Neuronal stem cell (in vitro differentiated cells): ENCODE measurements around the gene RPS15.

Experiments used
- DNase-seq: peaks from one replicate; pipeline ENCODE4 v3.0.0-alpha.2; 2013; ENCODE audit warnings: low spot score
- H2AFZ ChIP-seq: one replicate; pipeline ENCODE4 v1.6.1; 2013; ENCODE audit warnings: mild to moderate bottlenecking, low read length, inconsistent platforms
- H2AK5ac ChIP-seq: 2 replicates; pipeline ENCODE4 v1.6.1; 2013; ENCODE audit warnings: low read depth, mild to moderate bottlenecking, inconsistent platforms, low read length, moderate library complexity, mixed read lengths
- H2BK120ac ChIP-seq: 2 replicates; pipeline ENCODE4 v1.6.1; 2013; ENCODE audit warnings: low read depth, mild to moderate bottlenecking, inconsistent platforms, low read length, moderate library complexity, mixed read lengths
- H2BK12ac ChIP-seq: one replicate; pipeline ENCODE4 v1.6.1; 2013; ENCODE audit warnings: low read length, inconsistent platforms
- H2BK15ac ChIP-seq: 2 replicates; pipeline ENCODE4 v1.6.1; 2013; ENCODE audit warnings: mild to moderate bottlenecking, low read length, inconsistent platforms, mixed read lengths
- H2BK5ac ChIP-seq: one replicate; pipeline ENCODE4 v1.6.1; 2013; ENCODE audit warnings: inconsistent platforms, mild to moderate bottlenecking, low read length, moderate library complexity
- H3K14ac ChIP-seq: one replicate; pipeline ENCODE4 v1.6.1; 2013; ENCODE audit warnings: low read length, inconsistent platforms
- H3K18ac ChIP-seq: 2 replicates; pipeline ENCODE4 v1.6.1; 2013; ENCODE audit warnings: low read length, inconsistent platforms
- H3K23ac ChIP-seq: 2 replicates; pipeline ENCODE4 v1.6.1; 2013; ENCODE audit warnings: low read depth, mild to moderate bottlenecking, mixed read lengths, low read length, inconsistent platforms; ENCODE audit not compliant: poor library complexity
- H3K27ac ChIP-seq: replicated peaks from 3 replicates; pipeline ENCODE4 v1.5.1; 2013; ENCODE audit warnings: low read length, inconsistent platforms
- H3K27me3 ChIP-seq, 3 experiments: 2 replicates each; pipeline ENCODE4 v1.6.1; 2013; ENCODE audit warnings: low read length in 3 of 3, mild to moderate bottlenecking in 2 of 3, inconsistent platforms in 1 of 3, low read depth in 1 of 3, mixed read lengths in 1 of 3, moderate library complexity in 1 of 3; ENCODE audit not compliant: control insufficient read depth in 3 of 3, insufficient read depth in 3 of 3
- H3K36me3 ChIP-seq, 2 donors: replicated peaks in 1 of 2; 2 replicates each; pipeline ENCODE4 v1.6.1; 2013; ENCODE audit warnings: low read length in 2 of 2; ENCODE audit not compliant: control insufficient read depth in 2 of 2, insufficient read depth in 2 of 2
- H3K4ac ChIP-seq: 2 replicates; pipeline ENCODE4 v1.6.1; 2013; ENCODE audit warnings: inconsistent platforms, mild to moderate bottlenecking, low read length, moderate library complexity
- H3K4me1 ChIP-seq, 2 donors: 1 replicate in 1 of 2; 2 replicates in 1 of 2; pipeline ENCODE4 v1.6.1; 2013; ENCODE audit warnings: low read length in 2 of 2, low read depth in 1 of 2; ENCODE audit not compliant: control insufficient read depth in 2 of 2, insufficient read depth in 1 of 2
- H3K4me2 ChIP-seq: one replicate; pipeline ENCODE4 v1.6.1; 2013; ENCODE audit warnings: mild to moderate bottlenecking, low read length, inconsistent platforms; ENCODE audit not compliant: insufficient read depth, poor library complexity, severe bottlenecking
- H3K4me3 ChIP-seq, 2 donors: 2 replicates each; pipeline ENCODE4 v1.5.1; 2013; ENCODE audit warnings: low read length in 2 of 2, mild to moderate bottlenecking in 2 of 2, inconsistent platforms in 1 of 2, moderate library complexity in 1 of 2
- H3K79me1 ChIP-seq: one replicate; pipeline ENCODE4 v1.6.1; 2013; ENCODE audit warnings: low read depth, mild to moderate bottlenecking, inconsistent platforms, low read length, moderate library complexity
- H3K9ac ChIP-seq: one replicate; pipeline ENCODE4 v1.6.1; 2013; ENCODE audit warnings: mild to moderate bottlenecking, low read depth, low read length, inconsistent platforms; ENCODE audit not compliant: poor library complexity
- H3K9me3 ChIP-seq, 2 donors: replicated peaks in 1 of 2; 2 replicates each; pipeline versions ENCODE3 to v1.6.1; 2013; ENCODE audit warnings: low read length in 2 of 2, mild to moderate bottlenecking in 2 of 2, inconsistent platforms in 1 of 2, low read depth in 1 of 2, mixed read lengths in 1 of 2, moderate library complexity in 1 of 2; ENCODE audit not compliant: control insufficient read depth in 2 of 2, insufficient read depth in 1 of 2
- H4K8ac ChIP-seq: one replicate; pipeline ENCODE4 v1.6.1; 2013; ENCODE audit warnings: low read depth, mild to moderate bottlenecking, inconsistent platforms, low read length, moderate library complexity
- H4K91ac ChIP-seq: one replicate; pipeline ENCODE4 v1.6.1; 2013; ENCODE audit warnings: low read length, low read depth, mild to moderate bottlenecking, inconsistent platforms; ENCODE audit not compliant: poor library complexity
- WGBS, 2 donors: extraction: QIAGEN DNeasy Blood & Tissue Kit; methylation state at CpG; one replicate each; pipeline ENCODE4 v1.1.7; 2013; ENCODE audit warnings: missing lambda C conversion rate in 2 of 2, mixed read lengths in 1 of 2; ENCODE audit not compliant: insufficient read length in 2 of 2, insufficient replicate concordance in 1 of 2; ENCODE audit errors: extremely low coverage in 2 of 2; 5-methylcytosine and 5-hydroxymethylcytosine counted together

Gene RPS15

DNA sequence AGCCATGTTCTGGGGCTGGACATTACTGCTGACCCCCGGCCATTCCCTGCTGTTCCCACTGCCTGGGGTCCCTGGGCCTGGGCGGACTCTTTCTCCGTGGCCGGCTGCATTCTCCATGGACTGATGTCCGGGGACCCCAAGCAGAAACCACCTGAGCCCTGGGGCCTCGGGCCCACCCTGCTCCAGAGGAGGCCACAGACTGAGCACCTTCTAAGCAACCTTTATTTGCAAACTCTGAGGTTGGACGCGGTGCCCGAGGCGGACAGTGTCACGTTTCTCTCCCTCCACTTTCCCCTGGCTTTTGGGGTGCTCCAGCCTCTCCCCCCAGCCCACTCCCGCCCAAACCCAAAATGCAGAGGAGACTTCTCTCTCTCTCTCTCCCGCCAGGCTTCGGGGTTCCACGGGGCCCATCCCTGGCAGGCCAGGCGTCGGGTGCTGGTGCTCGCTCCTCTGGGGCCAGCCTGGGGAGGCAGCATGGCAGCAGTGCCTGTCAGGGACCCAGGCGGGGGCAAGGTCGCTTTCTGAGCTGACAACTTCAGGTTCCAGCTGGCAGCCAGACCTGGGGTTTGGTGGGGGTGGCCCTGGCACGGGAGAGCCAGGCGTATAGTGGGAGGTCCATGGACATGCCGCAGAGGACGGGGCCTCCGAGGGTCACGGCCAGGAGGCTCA is 43.2 kb downstream of the RPS15 start:
- Histone ChIP-seq H2AFZ (no peak overlapping the region), H3K18ac (no peak overlapping the region), H3K9me3 (no peaks in the 10 kb centered on the region), H4K8ac (no peak overlapping the region), H3K23ac (no peak overlapping the region), H3K79me1 (peaks cover 15% of the 10 kb centered on the region), H3K36me3 (peaks cover under 1 to 9% of the 10 kb centered on the region in 2 donors), H3K27ac (no peak overlapping the region), H3K4me1 (peaks cover 0 to 3% of the 10 kb centered on the region in 2 donors), H3K27me3 (no peaks in the 10 kb centered on the region), H3K9ac (peak overlapping the region; percentile 44), H3K4me2 (no peak overlapping the region), H3K4ac (peak overlapping the region; percentile 11), H2AK5ac (peak overlapping the region; percentile 81), H2BK120ac (no peak overlapping the region), H2BK5ac (no peak overlapping the region), H4K91ac (peak overlapping the region; percentile 89), H2BK15ac (peak overlapping the region; percentile 38), H3K14ac (no peak overlapping the region), H2BK12ac (no peak overlapping the region), H3K4me3 (no peak overlapping the region)
- WGBS, 2 donors = no CpG with 5 or more reads among the region's 26 CpGs
- no peak for DNase-seq

DNA sequence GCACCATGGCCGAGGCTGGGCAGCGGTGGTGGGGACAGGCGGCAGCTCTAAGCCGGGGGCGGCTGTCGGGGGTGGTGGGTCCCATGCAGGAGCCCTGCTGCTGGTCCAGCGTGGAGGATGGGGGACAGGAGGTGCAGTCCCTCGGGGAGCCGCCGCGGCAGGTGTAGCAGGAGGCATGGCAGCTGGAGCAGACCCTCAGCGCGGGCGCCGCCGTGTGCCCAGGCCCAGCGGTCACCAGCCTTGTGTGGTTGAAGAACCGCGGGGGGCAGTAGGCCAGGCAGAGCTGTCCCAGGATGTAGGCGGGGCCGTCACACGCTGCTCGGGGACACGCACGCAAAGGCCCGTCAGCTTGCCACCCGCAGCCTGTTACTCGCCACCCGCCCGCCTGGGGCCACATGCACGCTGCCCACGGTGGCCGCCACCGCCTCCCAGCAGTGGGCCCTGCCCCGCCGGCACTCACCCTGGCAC is 43.7 kb downstream of the RPS15 start:
- DNase-seq = no peak
- Histone ChIP-seq H2AFZ (no peak overlapping the region), H3K27ac (no peak overlapping the region), H2BK12ac (no peak overlapping the region), H3K4me2 (no peak overlapping the region), H3K14ac (peak overlapping the region; percentile 21), H2BK5ac (no peak overlapping the region), H3K4ac (no peak overlapping the region), H3K9ac (peak overlapping the region; percentile 44), H3K4me3 (peak overlapping the region in 1 of 2 donors; percentile 23), H3K27me3 (no peaks in the 10 kb centered on the region), H4K91ac (peak overlapping the region; percentile 89), H3K79me1 (peaks cover 15% of the 10 kb centered on the region), H3K9me3 (no peaks in the 10 kb centered on the region), H3K36me3 (peaks cover 0 to 6% of the 10 kb centered on the region in 2 donors), H3K18ac (no peak overlapping the region), H2AK5ac (peak overlapping the region; percentile 81), H4K8ac (no peak overlapping the region), H2BK15ac (peak overlapping the region; percentile 38), H2BK120ac (no peak overlapping the region), H3K4me1 (peaks cover 0 to 3% of the 10 kb centered on the region in 2 donors), H3K23ac (peak overlapping the region; percentile 89)
- no CpG with 5 or more reads among the region's 36 CpGs for WGBS, 2 donors

DNA sequence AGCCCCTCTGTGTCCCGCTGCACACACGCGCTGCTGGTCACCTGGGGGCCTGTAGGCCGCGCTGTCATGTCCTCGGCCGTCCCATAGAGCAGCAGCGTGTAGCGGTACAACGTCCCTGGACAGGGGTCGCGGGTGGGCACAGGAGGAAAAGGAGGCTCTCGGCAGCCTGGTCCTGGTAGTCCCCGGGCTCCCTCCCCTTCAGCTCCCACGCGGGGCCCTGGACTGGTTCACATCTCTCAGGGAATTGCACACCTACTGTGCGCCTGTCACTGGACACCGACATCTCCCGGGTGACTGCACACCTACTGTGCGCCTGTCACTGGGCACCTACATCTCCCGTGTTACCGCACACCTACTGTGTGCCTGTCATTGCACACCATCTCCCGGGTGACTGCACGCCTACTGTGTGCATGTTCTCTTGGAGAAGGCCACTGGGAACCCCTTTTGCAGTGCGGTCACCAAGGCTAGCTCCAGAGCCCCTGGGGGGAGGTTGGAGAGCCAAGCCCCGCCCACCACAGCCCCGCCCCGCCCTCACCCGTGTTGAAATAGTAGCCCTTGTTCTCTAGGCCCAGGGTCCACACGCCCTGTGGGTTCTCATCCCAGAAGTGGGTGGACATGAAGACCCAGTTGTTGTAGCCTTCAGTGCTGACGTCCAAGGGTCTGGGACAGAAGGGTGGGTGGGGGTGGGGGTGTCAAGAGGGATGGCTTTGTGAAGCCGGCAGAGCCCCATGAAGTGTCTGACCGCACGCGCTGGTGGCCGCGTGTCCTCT is 44.4 kb downstream of the RPS15 start:
- Histone ChIP-seq H2AK5ac (peak overlapping the region; percentile 81), H3K79me1 (peaks cover 15% of the 10 kb centered on the region), H3K36me3 (peaks cover 0 to under 1% of the 10 kb centered on the region in 2 donors), H3K14ac (peak overlapping the region; percentile 21), H3K4me1 (peaks cover 0 to 3% of the 10 kb centered on the region in 2 donors), H3K4me3 (peak overlapping the region in 1 of 2 donors; percentile 23), H2BK120ac (peak overlapping the region; percentile 72), H4K91ac (peak overlapping the region; percentile 89), H2BK5ac (no peak overlapping the region), H3K27ac (no peak overlapping the region), H2BK15ac (peak overlapping the region; percentile 38), H4K8ac (peak overlapping the region; percentile 43), H3K18ac (no peak overlapping the region), H3K9ac (no peak overlapping the region), H3K23ac (peak overlapping the region; percentile 89), H2AFZ (no peak overlapping the region), H3K9me3 (no peaks in the 10 kb centered on the region), H3K4me2 (no peak overlapping the region), H3K27me3 (no peaks in the 10 kb centered on the region), H3K4ac (no peak overlapping the region), H2BK12ac (peak overlapping the region; percentile 41)
- no peak for DNase-seq
- no CpG with 5 or more reads among the region's 37 CpGs for WGBS, 2 donors
